ENCODE data around the gene PTPN1. TPM values are rescaled to one million over a fixed set of nuclear protein-coding genes. Genes with fewer than 3 reads are reported as not detected.

Gene PTPN1
- total and polyA plus RNA-seq, 2 of the 4 experiments (the other 2 are of a cell fraction), result 31.7 to 37.4 TPM

DNA sequence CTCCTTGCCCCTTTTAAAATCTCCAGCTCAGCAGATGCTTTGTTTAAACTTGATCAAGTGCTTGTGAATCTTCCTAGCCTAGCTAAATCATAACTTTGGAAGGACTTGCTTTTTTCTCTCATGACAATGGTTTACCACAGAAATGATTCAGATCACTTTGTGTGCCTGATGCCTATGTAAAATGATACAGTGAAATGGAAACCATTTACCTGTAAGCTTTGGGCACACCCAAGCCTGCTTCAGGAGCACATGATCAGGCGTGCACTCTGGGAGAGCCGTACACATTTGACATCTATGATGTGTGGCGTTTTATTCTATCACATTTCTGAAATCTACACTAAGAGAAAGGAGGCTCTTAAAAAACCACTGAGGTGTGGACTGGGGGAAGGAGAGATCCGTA, 41.1 kb downstream of the PTPN1 start:
- CTCF ChIA-PET, result no interaction called here

More for the DNA sequence above, 41.1 kb downstream of the PTPN1 start:
- Histone ChIP-seq H2AK5ac (ENCODE audit: low read depth, low read length) (no peak overlapping the region), H3K4me2 (ENCODE audit: low read depth, low read length) (0 out of 2 replicates have a peak overlapping the region, but pooled peaks have one; percentile 45), H3K9me3 (ENCODE audit: control insufficient read depth, insufficient read depth, low read length) (no peaks in the 10 kb centered on the region), H4K91ac (ENCODE audit: insufficient read depth, low read depth, low read length) (no peak overlapping the region), H3K4me1 (ENCODE audit: control insufficient read depth, insufficient read depth, low read length) (peaks cover 15% of the 10 kb centered on the region), H4K5ac (ENCODE audit: low read depth, low read length) (0 out of 2 replicates have a peak overlapping the region, but pooled peaks have one; percentile 20), H4K8ac (ENCODE audit: low read depth in 2 of 2, low read length in 2 of 2) (no peak overlapping the region), H3K18ac (ENCODE audit: low read depth, low read length) (peak overlapping the region; percentile 54; the same call in 1 of the 2 replicates), H3K27me3 (ENCODE audit: control insufficient read depth, insufficient read depth, low read length) (no peaks in the 10 kb centered on the region), H3K27ac (ENCODE audit: insufficient read depth, low read length) (no peak overlapping the region), H2AK9ac (replicated peaks; ENCODE audit: low read depth, low read length, poor library complexity) (no peak overlapping the region), H3K14ac (replicated peaks; ENCODE audit: low read depth, low read length) (no peak overlapping the region), H2BK20ac (ENCODE audit: low read depth, low read length) (no peak overlapping the region), H3K9ac (ENCODE audit: low read depth, low read length) (no peak overlapping the region), H2BK120ac (ENCODE audit: low read depth, low read length) (no peak overlapping the region), H3K79me1 (ENCODE audit: low read depth in 1 of 2, low read length in 2 of 2) (peaks cover 45 to 79% of the 10 kb centered on the region in 2 experiments), H2BK5ac (ENCODE audit: low read depth, low read length, poor library complexity, severe bottlenecking) (peak overlapping the region; percentile 47), H2AFZ (replicated peaks; ENCODE audit: low read length, poor library complexity) (no peak overlapping the region), H3K4ac (ENCODE audit: low read depth, low read length) (no peak overlapping the region; the same call in 1 of the 2 replicates), H4K20me1 (ENCODE audit: insufficient read depth, low read length) (peaks cover 17% of the 10 kb centered on the region; the same call in 1 of the 2 replicates), H3K4me3 (ENCODE audit: insufficient read depth, low read depth, low read length) (no peak overlapping the region), H3K36me3 (ENCODE audit: control insufficient read depth, insufficient read depth, low read length) (peaks cover 12% of the 10 kb centered on the region), H3K9me1 (ENCODE audit: insufficient read depth, low read length) (peaks cover 24% of the 10 kb centered on the region), H3K56ac (ENCODE audit: extremely low read depth, insufficient read depth, low read length) (no peak overlapping the region), H3K23ac (ENCODE audit: low read depth, low read length) (0 out of 2 replicates have a peak overlapping the region, but pooled peaks have one; percentile 9), H2BK15ac (ENCODE audit: low read depth, low read length) (no peak overlapping the region)
- intact Hi-C loops (cut with micrococcal nuclease) (no loop called here), in situ Hi-C loops (cut with MboI; ENCODE audit: low sequenced_read_pairs) (no loop called here), dilution Hi-C loops (cut with HindIII; ENCODE audit: low sequenced_read_pairs, unreplicated experiment) (no loop called here)
- POLR2A ChIA-PET (ENCODE audit: unreplicated experiment), result no interaction called here
- WGBS, 2 experiments (ENCODE audit: extremely low coverage in 2 of 2, insufficient read length in 1 of 2), result no CpG with 5 or more reads among the region's 4 CpGs
- peak; percentile 36 for DNase-seq
- no peak for ATAC-seq (ENCODE audit: low read depth)
- no peak for TF ChIP-seq NFE2L2 (IDR thresholded peaks at IDR 0.05; ENCODE audit: low read depth, low read length)
- no TSS peak for BruUV-seq (replicated peaks)
